Kidney (tissue), 14 donors: ENCODE results near the gene LEFTY2. TPM values are rescaled to one million over a fixed set of nuclear protein-coding genes. Genes with fewer than 3 reads are reported as not detected.

Source experiments
- DNase-seq, 5 donors: peaks; one replicate each; pipeline ENCODE4 v3.0.0-alpha.2; 2013 to 2020
- FAIRE-seq: peaks from 2 replicates; lab custom pipeline; 2012; peaks lifted over from hg19 to GRCh38; lab: Jason Lieb, UNC
- H3K27ac ChIP-seq, 2 donors: one replicate each; pipeline ENCODE4 v1.7.0; 2013; ENCODE audit warnings: low read depth in 2 of 2, low read length in 2 of 2, inconsistent platforms in 1 of 2
- H3K27me3 ChIP-seq: one replicate; pipeline ENCODE4 v1.7.1; 2013; ENCODE audit warnings: low read length, inconsistent platforms; ENCODE audit not compliant: control insufficient read depth, insufficient read depth
- H3K36me3 ChIP-seq, 3 donors: one replicate each; pipeline versions ENCODE4 v1.7.0 to v1.7.1; 2013; ENCODE audit warnings: low read length in 3 of 3, control low read depth in 1 of 3, inconsistent platforms in 1 of 3; ENCODE audit not compliant: insufficient read depth in 3 of 3, control insufficient read depth in 2 of 3
- H3K4me1 ChIP-seq, 3 donors: one replicate each; pipeline versions ENCODE4 v1.7.0 to v1.7.1; 2013; ENCODE audit warnings: low read length in 3 of 3, inconsistent platforms in 1 of 3, low read depth in 1 of 3; ENCODE audit not compliant: control insufficient read depth in 2 of 3, insufficient read depth in 2 of 3
- H3K4me3 ChIP-seq, 3 donors: one replicate each; pipeline versions ENCODE4 v1.7.0 to v1.8.1; 2013; ENCODE audit warnings: low read length in 3 of 3, control low read depth in 1 of 3, inconsistent platforms in 1 of 3
- H3K9ac ChIP-seq, 3 donors: one replicate each; pipeline versions ENCODE4 v1.7.0 to v1.7.1; 2013; ENCODE audit warnings: low read length in 3 of 3, control low read depth in 1 of 3, inconsistent platforms in 1 of 3
- H3K9me3 ChIP-seq, 3 donors: one replicate each; pipeline versions ENCODE4 v1.7.0 to v1.7.1; 2013; ENCODE audit warnings: low read length in 3 of 3, control low read depth in 1 of 3, inconsistent platforms in 1 of 3; ENCODE audit not compliant: control insufficient read depth in 2 of 3, insufficient read depth in 1 of 3
- intact Hi-C: fragments of 100-400 bp; cut with DNase I; formaldehyde crosslinking; loops from one replicate; pipeline ENCODE4 v1.11.1; 2022
- polyA plus RNA-seq: library from polyadenylated mRNA; stranded (reverse); fragments of 350-450 nt; fragmentation: Illumina TruSeq; extraction: RNeasy Lipid Tissue Mini Kit (QIAGEN cat#74804); gene quantifications from one replicate; pipeline ENCODE4 v1.2.3, GENCODE V29; 2014; ENCODE audit warnings: low read depth, low replicate concordance; ENCODE audit not compliant: insufficient read depth
- total RNA-seq: library from RNA; stranded (reverse); fragmentation: NEBNext Ultra II Directional; extraction: Animal tissue kit (Norgen Biotek cat#: 25700); gene quantifications from one replicate; pipeline ENCODE4 v1.2.1, GENCODE V29; 2021
- TF ChIP-seq, protein P1 (sequence below): IDR thresholded peaks from 3 replicates; pipeline ENCODE4 v1.5.1; 2012; ENCODE audit warnings: mild to moderate bottlenecking, moderate library complexity, borderline replicate concordance; ENCODE audit not compliant: insufficient read depth; ENCODE audit errors: extremely low read depth
- donor health status: control.
- donor health status: control.
- donor health status: control.
- donor health status: control.
- donor health status: control.
- donor health status: DM: yes; HTN: yes; CAD: no.
- donor health status: Normal renal cell carcinoma (clear cell type).

LEFTY2 gene
- total and polyA plus RNA-seq, 2 donors from 2014 or later = 0.13 to 0.28 TPM

DNA sequence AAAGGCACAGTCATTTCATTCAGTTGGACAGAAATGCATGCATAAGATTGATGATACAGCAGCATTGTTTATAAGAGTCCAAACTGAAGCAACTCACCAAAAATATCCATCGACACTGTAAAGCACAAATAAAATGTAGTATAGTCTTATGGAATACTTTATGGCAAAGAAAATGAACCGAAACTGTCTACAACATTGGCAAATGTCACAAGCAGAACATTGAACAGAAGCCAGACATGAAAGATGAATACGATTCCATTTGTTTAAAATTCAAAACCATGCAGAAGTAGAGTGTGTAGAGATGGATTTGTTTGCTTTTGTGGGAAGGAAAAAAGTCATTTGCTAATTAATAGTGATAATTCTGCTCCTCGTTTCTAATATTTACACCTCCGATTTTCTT, 44.5 kb downstream of the LEFTY2 start:
- Histone ChIP-seq H3K9me3 (no peaks in the 10 kb centered on the region), H3K4me3 (no peak overlapping the region), H3K4me1 (no peaks in the 10 kb centered on the region), H3K27ac (no peak overlapping the region), H3K36me3 (no peaks in the 10 kb centered on the region), H3K27me3 (no peaks in the 10 kb centered on the region), H3K9ac (no peak overlapping the region)
- intact Hi-C loops = no loop called here
- DNase-seq (no peak), FAIRE-seq (no peak)
- TF ChIP-seq, protein P1, sequence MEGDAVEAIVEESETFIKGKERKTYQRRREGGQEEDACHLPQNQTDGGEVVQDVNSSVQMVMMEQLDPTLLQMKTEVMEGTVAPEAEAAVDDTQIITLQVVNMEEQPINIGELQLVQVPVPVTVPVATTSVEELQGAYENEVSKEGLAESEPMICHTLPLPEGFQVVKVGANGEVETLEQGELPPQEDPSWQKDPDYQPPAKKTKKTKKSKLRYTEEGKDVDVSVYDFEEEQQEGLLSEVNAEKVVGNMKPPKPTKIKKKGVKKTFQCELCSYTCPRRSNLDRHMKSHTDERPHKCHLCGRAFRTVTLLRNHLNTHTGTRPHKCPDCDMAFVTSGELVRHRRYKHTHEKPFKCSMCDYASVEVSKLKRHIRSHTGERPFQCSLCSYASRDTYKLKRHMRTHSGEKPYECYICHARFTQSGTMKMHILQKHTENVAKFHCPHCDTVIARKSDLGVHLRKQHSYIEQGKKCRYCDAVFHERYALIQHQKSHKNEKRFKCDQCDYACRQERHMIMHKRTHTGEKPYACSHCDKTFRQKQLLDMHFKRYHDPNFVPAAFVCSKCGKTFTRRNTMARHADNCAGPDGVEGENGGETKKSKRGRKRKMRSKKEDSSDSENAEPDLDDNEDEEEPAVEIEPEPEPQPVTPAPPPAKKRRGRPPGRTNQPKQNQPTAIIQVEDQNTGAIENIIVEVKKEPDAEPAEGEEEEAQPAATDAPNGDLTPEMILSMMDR = no peak

DNA sequence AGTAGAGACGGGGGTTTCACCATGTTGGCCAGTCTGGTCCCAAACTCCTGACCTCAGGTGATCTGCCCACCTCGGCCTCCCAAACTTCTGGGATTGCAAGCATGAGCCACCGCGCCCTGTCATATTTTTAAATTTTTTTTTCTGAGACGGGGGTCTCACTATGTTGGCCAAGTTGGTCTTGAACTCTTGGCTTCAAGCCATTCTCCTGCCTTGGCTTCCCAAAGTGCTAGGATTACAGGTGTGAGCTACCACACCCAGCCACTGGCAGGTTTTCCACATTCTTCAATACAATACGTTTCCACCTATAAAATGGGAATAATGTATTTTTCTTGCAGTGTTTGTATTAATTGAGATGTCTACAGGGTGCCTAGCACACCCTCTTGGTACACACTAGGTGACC, 48.7 kb downstream of the LEFTY2 start:
- FAIRE-seq (no peak), DNase-seq (peak in 1 of 5 donors; percentile 8)
- no peak overlapping the region for H3K4me3 ChIP-seq
- H3K9me3 ChIP-seq = no peaks in the 10 kb centered on the region
- no peak overlapping the region for H3K27ac ChIP-seq
- intact Hi-C loops = no loop called here
- H3K9ac ChIP-seq = no peak overlapping the region
- no peaks in the 10 kb centered on the region for H3K36me3 ChIP-seq
- no peaks in the 10 kb centered on the region for H3K27me3 ChIP-seq
- H3K4me1 ChIP-seq = peaks cover 0 to 7% (median 5%) of the 10 kb centered on the region in 3 donors
- TF ChIP-seq, protein P1 = no peak

DNA sequence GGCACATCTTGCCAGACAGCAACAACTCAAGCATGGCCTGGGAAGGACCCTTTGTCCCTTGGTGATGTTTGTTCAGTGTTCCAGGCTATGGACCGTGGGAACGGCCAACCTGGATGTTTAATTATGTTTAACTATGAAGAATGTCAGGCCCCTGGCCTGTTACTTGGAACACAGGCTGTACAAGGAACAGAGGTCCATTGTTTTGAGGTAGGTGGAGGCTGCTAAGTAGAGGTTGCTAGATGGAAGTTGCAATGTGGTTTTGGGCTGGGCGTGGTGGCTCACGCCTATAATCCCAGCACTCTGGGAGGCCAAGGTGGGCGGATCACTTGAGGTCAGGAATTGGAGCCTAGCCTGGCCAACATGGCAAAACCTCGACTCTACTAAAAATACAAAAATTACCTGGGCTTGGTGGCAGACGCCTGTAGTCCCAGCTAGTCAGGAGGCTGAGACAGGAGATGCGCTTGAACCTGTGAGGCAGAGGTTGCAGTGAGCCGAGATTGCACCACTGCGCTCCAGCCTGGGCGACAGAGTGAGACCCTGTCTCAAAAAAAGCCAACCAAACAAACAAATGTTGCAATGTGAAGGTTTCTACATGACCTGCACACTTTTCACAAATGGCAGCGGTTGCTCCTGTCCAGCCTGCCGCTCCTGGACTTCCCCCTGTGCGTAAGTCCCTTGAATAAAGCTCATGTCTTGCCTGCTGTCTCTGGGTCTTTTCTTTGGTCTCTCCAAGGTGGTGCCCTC, 49.6 kb downstream of the LEFTY2 start:
- Histone ChIP-seq H3K27me3 (no peaks in the 10 kb centered on the region), H3K27ac (no peak overlapping the region), H3K9ac (no peak overlapping the region), H3K9me3 (no peaks in the 10 kb centered on the region), H3K36me3 (no peaks in the 10 kb centered on the region), H3K4me3 (no peak overlapping the region), H3K4me1 (peaks cover 0 to 7% (median 5%) of the 10 kb centered on the region in 3 donors)
- TF ChIP-seq, protein P1 = no peak
- intact Hi-C loops = no loop called here
- DNase-seq (peak in 4 of 5 donors; percentile 59 to 79 (median 73)), FAIRE-seq (no peak)
